ENCODE measurements around the gene ATP6V0E1. TPM values are rescaled to one million over a fixed set of nuclear protein-coding genes. Genes with fewer than 3 reads are reported as not detected.

Gene ATP6V0E1
- total RNA-seq, 4 donors from 2014 or later, result 170 to 254 (median 198) TPM

DNA sequence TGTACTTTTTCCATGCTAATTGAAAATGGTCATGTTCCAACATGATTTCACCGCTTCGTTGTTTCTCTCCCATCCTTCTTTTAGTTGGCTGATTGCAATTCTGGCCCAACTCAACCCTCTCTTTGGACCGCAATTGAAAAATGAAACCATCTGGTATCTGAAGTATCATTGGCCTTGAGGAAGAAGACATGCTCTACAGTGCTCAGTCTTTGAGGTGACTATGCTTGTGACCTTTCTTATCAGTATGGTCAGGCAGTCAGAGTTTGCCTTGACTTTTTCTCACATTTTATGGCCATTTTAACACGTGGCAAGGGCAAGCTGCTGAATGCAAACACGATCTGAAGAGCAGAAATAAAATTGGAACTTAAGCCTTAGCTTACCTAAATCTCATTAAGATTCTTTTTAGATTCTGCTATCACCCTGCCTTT lies 36.6 kb downstream of the ATP6V0E1 start:
- Histone ChIP-seq H3K4me1 (peaks cover 64 to 66% of the 10 kb centered on the region in 2 donors), H3K9me3 (no peaks in the 10 kb centered on the region), H3K36me3 (no peaks in the 10 kb centered on the region), H3K4me3 (replicated peaks in 1 of 3) (no peak overlapping the region), H3K27me3 (no peaks in the 10 kb centered on the region), H3K27ac (peak overlapping the region; percentile 88 to 99 (median 90))
- 45 to 53% methylated on average over 5 of the region's 5 CpGs for WGBS, 2 donors
- intact Hi-C loops (cut with DNase I), result no loop called here
- no peak for DNase-seq
- TF ChIP-seq POLR2A (IDR thresholded peaks at IDR 0.05), result no peak
- TF ChIP-seq, protein P1, sequence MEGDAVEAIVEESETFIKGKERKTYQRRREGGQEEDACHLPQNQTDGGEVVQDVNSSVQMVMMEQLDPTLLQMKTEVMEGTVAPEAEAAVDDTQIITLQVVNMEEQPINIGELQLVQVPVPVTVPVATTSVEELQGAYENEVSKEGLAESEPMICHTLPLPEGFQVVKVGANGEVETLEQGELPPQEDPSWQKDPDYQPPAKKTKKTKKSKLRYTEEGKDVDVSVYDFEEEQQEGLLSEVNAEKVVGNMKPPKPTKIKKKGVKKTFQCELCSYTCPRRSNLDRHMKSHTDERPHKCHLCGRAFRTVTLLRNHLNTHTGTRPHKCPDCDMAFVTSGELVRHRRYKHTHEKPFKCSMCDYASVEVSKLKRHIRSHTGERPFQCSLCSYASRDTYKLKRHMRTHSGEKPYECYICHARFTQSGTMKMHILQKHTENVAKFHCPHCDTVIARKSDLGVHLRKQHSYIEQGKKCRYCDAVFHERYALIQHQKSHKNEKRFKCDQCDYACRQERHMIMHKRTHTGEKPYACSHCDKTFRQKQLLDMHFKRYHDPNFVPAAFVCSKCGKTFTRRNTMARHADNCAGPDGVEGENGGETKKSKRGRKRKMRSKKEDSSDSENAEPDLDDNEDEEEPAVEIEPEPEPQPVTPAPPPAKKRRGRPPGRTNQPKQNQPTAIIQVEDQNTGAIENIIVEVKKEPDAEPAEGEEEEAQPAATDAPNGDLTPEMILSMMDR (IDR thresholded peaks at IDR 0.05), result no peak

DNA sequence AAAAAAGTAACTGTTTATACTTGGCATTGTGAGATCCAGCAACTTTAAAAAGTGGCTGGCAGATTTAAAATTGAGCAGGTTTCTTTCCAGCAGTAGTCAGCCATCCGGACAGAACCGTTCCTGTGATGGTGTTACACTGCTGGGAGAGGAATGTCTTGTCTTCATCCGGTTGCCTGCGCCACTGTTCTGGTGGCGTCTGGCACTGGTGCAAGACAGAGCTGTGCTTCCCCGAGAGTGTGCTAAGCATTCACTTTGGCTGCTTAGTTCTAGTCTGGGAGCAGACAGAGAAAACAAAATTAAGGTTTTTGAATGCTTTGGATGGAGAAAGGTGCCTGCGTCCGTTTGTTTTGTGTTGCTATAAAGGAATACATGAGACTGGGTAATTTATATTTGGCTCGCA lies 37.1 kb downstream of the ATP6V0E1 start:
- peak in 1 of 2 donors; percentile 54 for TF ChIP-seq POLR2A (IDR thresholded peaks at IDR 0.05)
- TF ChIP-seq, protein P1 (IDR thresholded peaks at IDR 0.05), result peak in 1 of 6 experiments; percentile 2

DNA sequence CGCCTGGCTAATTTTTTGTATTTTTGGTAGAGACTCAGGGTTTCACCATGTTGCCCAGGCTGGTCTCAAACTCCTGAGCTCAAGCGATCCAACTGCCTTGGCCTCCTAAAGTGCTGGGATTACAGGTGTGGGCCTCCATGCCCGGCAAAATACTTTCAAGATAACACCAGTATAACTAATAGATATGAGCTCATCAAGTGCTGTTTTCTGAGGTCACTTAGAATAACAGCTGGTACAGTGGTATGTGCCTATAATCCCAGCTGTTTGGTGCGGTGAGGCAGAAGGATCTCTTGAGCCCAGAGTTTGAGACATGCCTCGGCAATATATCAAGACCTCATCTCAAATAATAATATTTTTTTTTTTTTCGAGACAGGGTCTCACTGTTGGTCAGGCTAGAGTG lies 42.1 kb downstream of the ATP6V0E1 start:
- Histone ChIP-seq H3K4me1 (peaks cover 36 to 39% of the 10 kb centered on the region in 2 donors), H3K36me3 (no peaks in the 10 kb centered on the region)

More for the DNA sequence above, 37.1 kb downstream of the ATP6V0E1 start:
- Histone ChIP-seq H3K9me3 (no peaks in the 10 kb centered on the region), H3K27ac (peak overlapping the region; percentile 88 to 99 (median 90)), H3K27me3 (no peaks in the 10 kb centered on the region), H3K36me3 (no peaks in the 10 kb centered on the region), H3K4me1 (peaks cover 59 to 61% of the 10 kb centered on the region in 2 donors), H3K4me3 (replicated peaks in 1 of 3) (no peak overlapping the region)
- peak; percentile 91 to 93 for DNase-seq
- 19 to 28% methylated on average over 9 of the region's 9 CpGs for WGBS, 2 donors
- intact Hi-C loops (cut with DNase I), result no loop called here

DNA sequence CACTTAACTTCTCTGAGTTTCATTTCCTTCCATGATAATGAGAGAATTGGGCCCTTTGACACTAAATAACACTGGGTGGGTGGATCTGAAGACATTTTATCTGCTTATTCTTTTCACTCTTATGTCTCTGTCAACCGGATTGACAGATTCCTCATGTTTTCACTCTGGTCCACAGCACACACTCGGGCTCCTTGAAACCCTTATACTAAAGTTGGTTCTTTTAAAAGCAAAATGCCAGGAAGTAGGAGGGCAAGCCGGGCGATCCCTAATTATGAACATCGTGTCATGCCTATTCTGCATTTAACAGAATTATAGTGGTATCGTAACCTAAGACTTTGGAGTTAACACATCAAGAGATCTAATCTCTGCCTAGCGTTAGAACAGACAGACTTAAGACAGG lies 44.3 kb downstream of the ATP6V0E1 start:
- H3K9me3 ChIP-seq, result no peaks in the 10 kb centered on the region
- H3K36me3 ChIP-seq, result no peaks in the 10 kb centered on the region
- H3K27me3 ChIP-seq, result no peaks in the 10 kb centered on the region
- H3K4me1 ChIP-seq, result peaks cover 23 to 29% of the 10 kb centered on the region in 2 donors
- no peak overlapping the region for H3K4me3 ChIP-seq (replicated peaks in 1 of 3)
- intact Hi-C loops (cut with DNase I), result no loop called here
- TF ChIP-seq, protein P1 (IDR thresholded peaks at IDR 0.05), result no peak
- WGBS, 2 donors, result 90% methylated on average over 7 of the region's 7 CpGs
- H3K27ac ChIP-seq, result peak overlapping the region in 1 of 3 donors; percentile 73
- no peak for DNase-seq

More for the DNA sequence above, 42.1 kb downstream of the ATP6V0E1 start:
- H3K9me3 ChIP-seq, result no peaks in the 10 kb centered on the region
- no peak for DNase-seq
- H3K4me3 ChIP-seq (replicated peaks in 1 of 3), result no peak overlapping the region
- 88 to 93% methylated on average over 6 of the region's 6 CpGs for WGBS, 2 donors
- H3K27me3 ChIP-seq, result no peaks in the 10 kb centered on the region
- TF ChIP-seq POLR2A (IDR thresholded peaks at IDR 0.05), result no peak
- TF ChIP-seq, protein P1 (IDR thresholded peaks at IDR 0.05), result no peak
- intact Hi-C loops (cut with DNase I), result no loop called here
- H3K27ac ChIP-seq, result no peak overlapping the region

DNA sequence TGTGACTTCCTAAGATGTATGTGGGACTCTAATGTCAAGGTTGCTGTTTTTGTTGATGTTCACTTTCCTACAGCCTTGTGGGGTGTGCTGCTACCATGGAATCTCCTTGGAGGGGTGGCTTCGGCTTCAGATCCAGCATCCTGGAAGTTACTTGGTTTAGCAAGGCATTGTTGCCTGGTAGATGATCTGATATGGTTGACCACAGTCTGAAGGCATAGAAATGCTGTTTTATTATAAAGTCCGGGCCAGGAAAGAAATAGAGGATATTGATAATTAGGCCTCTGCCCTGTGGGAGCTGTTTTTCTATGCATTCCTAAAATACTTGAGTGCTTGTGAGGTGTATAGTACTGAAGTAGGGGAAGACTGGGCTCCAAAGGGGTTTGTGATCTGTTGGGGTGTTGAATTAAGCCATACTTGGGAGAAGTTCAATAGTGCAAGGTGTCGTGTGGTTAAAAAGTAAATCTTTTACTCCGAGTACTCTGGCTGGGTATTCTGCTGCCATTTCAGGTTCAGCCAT lies 45.3 kb downstream of the ATP6V0E1 start:
- no peak overlapping the region for H3K4me3 ChIP-seq (replicated peaks in 1 of 3)
- no peaks in the 10 kb centered on the region for H3K9me3 ChIP-seq
- no peak for TF ChIP-seq POLR2A (IDR thresholded peaks at IDR 0.05)
- TF ChIP-seq, protein P1 (IDR thresholded peaks at IDR 0.05), result no peak
- DNase-seq, result no peak
- H3K36me3 ChIP-seq, result no peaks in the 10 kb centered on the region
- no peaks in the 10 kb centered on the region for H3K27me3 ChIP-seq
- intact Hi-C loops (cut with DNase I), result no loop called here
- H3K27ac ChIP-seq, result peak overlapping the region; percentile 56 to 73 (median 64)
- WGBS, 2 donors, result 77 to 83% methylated on average over 4 of the region's 4 CpGs
- H3K4me1 ChIP-seq, result peaks cover 33 to 37% of the 10 kb centered on the region in 2 donors
